GM12892 (cell line): ENCODE data around the gene RABGEF1.

ENCODE experiments used
- POLR2A ChIP-seq: IDR thresholded peaks from 2 replicates; pipeline ENCODE4 v1.6.1; 2011; ENCODE audit warnings: low read depth, low read length, control low read depth
- POLR2AphosphoS5 ChIP-seq: IDR thresholded peaks from 2 replicates; pipeline ENCODE4 v1.6.1; 2011; ENCODE audit warnings: low read depth, low read length, control low read depth

DNA sequence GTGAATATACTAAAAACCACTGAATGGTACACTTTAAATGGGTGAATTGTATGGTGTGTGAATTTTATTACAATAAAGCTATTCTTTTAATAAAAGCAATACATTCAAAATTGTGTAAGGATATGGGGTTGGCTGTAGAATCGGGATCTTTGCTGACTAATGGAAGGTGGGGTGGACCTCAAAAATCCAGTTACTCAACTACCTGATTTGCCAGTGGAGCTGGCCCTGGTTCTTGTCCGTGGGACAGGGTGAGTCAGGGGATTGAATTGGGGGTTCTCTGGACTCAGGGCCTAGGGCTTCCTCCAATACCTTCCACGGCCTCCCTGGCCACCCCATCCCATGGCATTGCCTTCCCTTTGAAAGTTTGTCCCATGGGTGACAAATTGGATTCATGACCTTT lies 13.5 kb upstream of the RABGEF1 start:
- TF ChIP-seq POLR2A (no peak), POLR2AphosphoS5 (no peak)
